K562 (cell line): ENCODE results near the gene TGFBR3L.

Source experiments
- BHLHE40 ChIP-seq: IDR thresholded peaks from 2 replicates; pipeline ENCODE4 v1.6.1; 2011; ENCODE audit warnings: low read length, improper control_type of control experiment
- EZH2 ChIP-seq: IDR thresholded peaks from 2 replicates; pipeline ENCODE4 v1.6.1; 2012; ENCODE audit warnings: low read depth, mild to moderate bottlenecking, inconsistent platforms, low read length, borderline replicate concordance
- TF ChIP-seq, protein P1 (sequence below): sonication (generic); formaldehyde crosslinking; IDR thresholded peaks from 2 replicates; pipeline ENCODE4 v1.8.1; 2022; ENCODE audit warnings: missing genetic modification reagents
- TF ChIP-seq, protein P2 (sequence below): fragments of 450-650 bp; conservative IDR thresholded peaks from 2 replicates; pipeline ENCODE4 v1.6.1; 2016; ENCODE audit warnings: missing genetic modification characterization, low read depth, mild to moderate bottlenecking, missing compliant biosample characterization, moderate library complexity
- TF ChIP-seq, protein P3 (sequence below), 3 experiments: IDR thresholded peaks in 2 of 3; conservative IDR thresholded peaks in 1 of 3; 2 replicates each; pipeline ENCODE4 v1.5.1; 2011 to 2012; ENCODE audit warnings: low read length in 3 of 3, mild to moderate bottlenecking in 3 of 3, control low read depth in 2 of 3, improper control_type of control experiment in 1 of 3, inconsistent platforms in 1 of 3, low read depth in 1 of 3, mixed read lengths in 1 of 3, moderate library complexity in 1 of 3; ENCODE audit not compliant: insufficient read depth in 2 of 3

DNA sequence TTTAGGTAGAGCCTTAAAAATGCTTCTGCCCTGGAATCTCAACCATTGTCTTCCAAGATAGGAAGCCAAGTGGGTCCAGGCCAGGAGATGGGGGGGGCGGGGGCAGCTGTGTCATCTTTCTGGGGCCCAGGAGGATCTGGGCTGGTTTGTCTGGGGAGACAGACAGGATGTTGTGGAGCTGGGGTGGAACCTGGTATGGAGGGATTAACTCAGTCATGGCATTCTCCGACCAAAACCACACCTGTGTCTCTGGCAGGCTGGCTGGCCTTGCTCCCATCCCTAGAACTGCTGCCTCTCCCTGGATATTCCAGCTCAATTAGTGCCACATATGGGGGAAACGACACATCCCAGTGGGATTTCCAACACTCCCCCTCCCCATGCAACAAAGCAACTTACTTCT, 13.7 kb upstream of the TGFBR3L start:
- TF ChIP-seq, protein P1, sequence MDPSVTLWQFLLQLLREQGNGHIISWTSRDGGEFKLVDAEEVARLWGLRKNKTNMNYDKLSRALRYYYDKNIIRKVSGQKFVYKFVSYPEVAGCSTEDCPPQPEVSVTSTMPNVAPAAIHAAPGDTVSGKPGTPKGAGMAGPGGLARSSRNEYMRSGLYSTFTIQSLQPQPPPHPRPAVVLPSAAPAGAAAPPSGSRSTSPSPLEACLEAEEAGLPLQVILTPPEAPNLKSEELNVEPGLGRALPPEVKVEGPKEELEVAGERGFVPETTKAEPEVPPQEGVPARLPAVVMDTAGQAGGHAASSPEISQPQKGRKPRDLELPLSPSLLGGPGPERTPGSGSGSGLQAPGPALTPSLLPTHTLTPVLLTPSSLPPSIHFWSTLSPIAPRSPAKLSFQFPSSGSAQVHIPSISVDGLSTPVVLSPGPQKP (CRISPR knock-in tag), result no peak
- TF ChIP-seq, protein P2, sequence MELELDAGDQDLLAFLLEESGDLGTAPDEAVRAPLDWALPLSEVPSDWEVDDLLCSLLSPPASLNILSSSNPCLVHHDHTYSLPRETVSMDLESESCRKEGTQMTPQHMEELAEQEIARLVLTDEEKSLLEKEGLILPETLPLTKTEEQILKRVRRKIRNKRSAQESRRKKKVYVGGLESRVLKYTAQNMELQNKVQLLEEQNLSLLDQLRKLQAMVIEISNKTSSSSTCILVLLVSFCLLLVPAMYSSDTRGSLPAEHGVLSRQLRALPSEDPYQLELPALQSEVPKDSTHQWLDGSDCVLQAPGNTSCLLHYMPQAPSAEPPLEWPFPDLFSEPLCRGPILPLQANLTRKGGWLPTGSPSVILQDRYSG (tag), result no peak
- TF ChIP-seq BHLHE40, result no peak
- TF ChIP-seq EZH2, result no peak
- TF ChIP-seq, protein P3, sequence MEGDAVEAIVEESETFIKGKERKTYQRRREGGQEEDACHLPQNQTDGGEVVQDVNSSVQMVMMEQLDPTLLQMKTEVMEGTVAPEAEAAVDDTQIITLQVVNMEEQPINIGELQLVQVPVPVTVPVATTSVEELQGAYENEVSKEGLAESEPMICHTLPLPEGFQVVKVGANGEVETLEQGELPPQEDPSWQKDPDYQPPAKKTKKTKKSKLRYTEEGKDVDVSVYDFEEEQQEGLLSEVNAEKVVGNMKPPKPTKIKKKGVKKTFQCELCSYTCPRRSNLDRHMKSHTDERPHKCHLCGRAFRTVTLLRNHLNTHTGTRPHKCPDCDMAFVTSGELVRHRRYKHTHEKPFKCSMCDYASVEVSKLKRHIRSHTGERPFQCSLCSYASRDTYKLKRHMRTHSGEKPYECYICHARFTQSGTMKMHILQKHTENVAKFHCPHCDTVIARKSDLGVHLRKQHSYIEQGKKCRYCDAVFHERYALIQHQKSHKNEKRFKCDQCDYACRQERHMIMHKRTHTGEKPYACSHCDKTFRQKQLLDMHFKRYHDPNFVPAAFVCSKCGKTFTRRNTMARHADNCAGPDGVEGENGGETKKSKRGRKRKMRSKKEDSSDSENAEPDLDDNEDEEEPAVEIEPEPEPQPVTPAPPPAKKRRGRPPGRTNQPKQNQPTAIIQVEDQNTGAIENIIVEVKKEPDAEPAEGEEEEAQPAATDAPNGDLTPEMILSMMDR (IDR thresholded peaks at IDR 0.05 in 2 of 3, conservative IDR thresholded peaks at IDR 0.05 in 1 of 3; ENCODE audit: insufficient read depth in 2 of 3, low read depth in 1 of 3, low read length in 3 of 3), result no peak
